Activated CD8-positive, alpha-beta memory T cell treated with anti-CD3 and anti-CD28 coated beads for 1 hour (primary cell): ENCODE data around the gene CIRBP.
"Not testable (repeated sequence)": the region's sequence is repeated elsewhere in the genome, so short reads cannot be mapped to it uniquely, and the experiment has no call there.

ENCODE experiments used
- DNase-seq, 2 donors: peaks; one replicate each; pipeline ENCODE4 v3.0.0-alpha.2; 2020; ENCODE audit warnings: low read depth in 1 of 2; ENCODE audit errors: extremely low read depth in 1 of 2

CIRBP gene

GRCh38 chr19:1289686-1290025 is 20.5 kb downstream of the CIRBP start:
- no peak for DNase-seq

GRCh38 chr19:1290196-1290702 is 21.1 kb downstream of the CIRBP start:
- DNase-seq, result no peak

GRCh38 chr19:1290703-1291651 is 21.8 kb downstream of the CIRBP start:
- no peak for DNase-seq

- no peak for DNase-seq
Measured at GRCh38 chr19:1291761-1292418, 22.8 kb downstream of the CIRBP start.

- DNase-seq, result no peak
Measured at GRCh38 chr19:1292419-1293151, 23.5 kb downstream of the CIRBP start.

- DNase-seq, result no peak
Measured at GRCh38 chr19:1293782-1294604, 24.9 kb downstream of the CIRBP start.

- DNase-seq, result no peak
Measured at GRCh38 chr19:1294688-1295087, 25.6 kb downstream of the CIRBP start.

- peak in 1 of 2 donors; percentile 44 for DNase-seq
Measured at GRCh38 chr19:1295169-1296012, 26.3 kb downstream of the CIRBP start.

- DNase-seq, result no peak
Measured at GRCh38 chr19:1296078-1296477, 26.9 kb downstream of the CIRBP start.

GRCh38 chr19:1296575-1297271 is 27.6 kb downstream of the CIRBP start:
- DNase-seq, result no peak

GRCh38 chr19:1298235-1298634 is 29.1 kb downstream of the CIRBP start:
- no peak for DNase-seq

GRCh38 chr19:1299801-1300200 is 30.7 kb downstream of the CIRBP start:
- DNase-seq, result no peak

- DNase-seq, result no peak
Measured at GRCh38 chr19:1300744-1301490, 31.8 kb downstream of the CIRBP start.

- no peak for DNase-seq
Measured at GRCh38 chr19:1302533-1303239, 33.6 kb downstream of the CIRBP start.

- no peak for DNase-seq
Measured at GRCh38 chr19:1304197-1304924, 35.2 kb downstream of the CIRBP start.

- not testable (repeated sequence) for DNase-seq
Measured at GRCh38 chr19:1305354-1305753, 36.2 kb downstream of the CIRBP start.

GRCh38 chr19:1307320-1307719 is 38.2 kb downstream of the CIRBP start:
- no peak for DNase-seq
